ENCODE measurements around the gene CRKL.

DNA sequence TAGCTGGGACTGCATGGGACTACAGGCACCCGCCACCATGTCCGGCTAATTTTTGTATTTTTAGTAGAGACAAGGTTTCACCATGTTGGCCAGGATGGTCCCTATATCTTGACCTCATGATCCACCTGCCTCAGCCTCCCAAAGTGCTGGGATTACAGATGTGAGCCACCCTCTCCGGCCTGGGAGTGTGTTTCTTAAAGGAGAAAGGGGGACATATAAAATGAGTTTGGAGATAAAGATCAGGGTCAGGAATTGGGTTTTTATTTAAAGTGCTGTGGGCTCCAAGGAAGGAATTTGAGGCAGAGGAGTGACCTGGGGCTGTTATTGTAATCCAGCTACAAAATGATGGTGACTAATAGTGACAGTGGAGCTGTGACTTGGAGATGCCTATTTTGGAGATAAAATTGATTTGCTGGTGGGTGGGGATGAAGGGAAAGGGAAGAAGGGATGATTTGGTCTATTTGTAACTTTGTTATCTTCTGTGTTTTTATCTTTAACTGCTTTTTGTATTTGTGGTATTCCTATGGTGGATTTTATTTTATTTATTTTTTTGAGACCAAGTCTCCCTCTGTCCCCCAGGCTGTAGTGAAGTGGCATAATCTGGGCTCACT, 5.0 kb downstream of the CRKL start:
- TF ChIP-seq, protein P1, sequence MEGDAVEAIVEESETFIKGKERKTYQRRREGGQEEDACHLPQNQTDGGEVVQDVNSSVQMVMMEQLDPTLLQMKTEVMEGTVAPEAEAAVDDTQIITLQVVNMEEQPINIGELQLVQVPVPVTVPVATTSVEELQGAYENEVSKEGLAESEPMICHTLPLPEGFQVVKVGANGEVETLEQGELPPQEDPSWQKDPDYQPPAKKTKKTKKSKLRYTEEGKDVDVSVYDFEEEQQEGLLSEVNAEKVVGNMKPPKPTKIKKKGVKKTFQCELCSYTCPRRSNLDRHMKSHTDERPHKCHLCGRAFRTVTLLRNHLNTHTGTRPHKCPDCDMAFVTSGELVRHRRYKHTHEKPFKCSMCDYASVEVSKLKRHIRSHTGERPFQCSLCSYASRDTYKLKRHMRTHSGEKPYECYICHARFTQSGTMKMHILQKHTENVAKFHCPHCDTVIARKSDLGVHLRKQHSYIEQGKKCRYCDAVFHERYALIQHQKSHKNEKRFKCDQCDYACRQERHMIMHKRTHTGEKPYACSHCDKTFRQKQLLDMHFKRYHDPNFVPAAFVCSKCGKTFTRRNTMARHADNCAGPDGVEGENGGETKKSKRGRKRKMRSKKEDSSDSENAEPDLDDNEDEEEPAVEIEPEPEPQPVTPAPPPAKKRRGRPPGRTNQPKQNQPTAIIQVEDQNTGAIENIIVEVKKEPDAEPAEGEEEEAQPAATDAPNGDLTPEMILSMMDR (IDR thresholded peaks at IDR 0.05; ENCODE audit: borderline replicate concordance, extremely low read depth, low read length, poor library complexity, severe bottlenecking): no peak
- TF ChIP-seq EZH2 (IDR thresholded peaks at IDR 0.05; ENCODE audit: borderline replicate concordance, low read depth, low read length, severe bottlenecking): no peak

All from DND-41 (cell line).